GM23338 (cell line): Measurements from ENCODE around the gene FXR1. TPM values are rescaled to one million over a fixed set of nuclear protein-coding genes. Genes with fewer than 3 reads are reported as not detected.

ENCODE experiments used
- ATAC-seq: fragments of 200-7000 bp; cut with Tn5 transposase; 3 replicates; pipeline ENCODE4 v1.9.1; 2020
- DNase-seq: peaks from one replicate; pipeline ENCODE4 v3.0.0-alpha.2; 2015; ENCODE audit warnings: low spot score
- H2AFZ ChIP-seq: fragments of 200-600 bp; sonication (generic); 2 replicates; pipeline ENCODE4 v1.8.0; 2016; ENCODE audit warnings: antibody characterized with exemption, mild to moderate bottlenecking, moderate library complexity
- H3F3A ChIP-seq: fragments of 200-600 bp; sonication (generic); replicated peaks from 2 replicates; pipeline ENCODE4 v1.8.0; 2017; ENCODE audit warnings: antibody characterized with exemption, mixed run types, low read depth
- H3K27ac ChIP-seq: fragments of 200-600 bp; sonication (generic); 2 replicates; pipeline ENCODE4 v1.6.1; 2016; ENCODE audit warnings: low read depth
- H3K27me3 ChIP-seq: fragments of 200-600 bp; sonication (generic); 2 replicates; pipeline ENCODE4 v1.8.0; 2016; ENCODE audit warnings: mild to moderate bottlenecking, mixed run types, moderate library complexity; ENCODE audit not compliant: insufficient read depth
- H3K36me3 ChIP-seq: fragments of 200-600 bp; sonication (generic); 2 replicates; pipeline ENCODE4 v1.8.0; 2016; ENCODE audit warnings: mild to moderate bottlenecking; ENCODE audit not compliant: insufficient read depth
- H3K4me1 ChIP-seq: fragments of 200-600 bp; sonication (generic); 2 replicates; pipeline ENCODE4 v1.8.0; 2016; ENCODE audit warnings: mild to moderate bottlenecking, moderate library complexity; ENCODE audit not compliant: insufficient read depth
- H3K4me2 ChIP-seq: fragments of 200-600 bp; sonication (generic); 2 replicates; pipeline ENCODE4 v1.7.1; 2017; ENCODE audit warnings: mixed run types
- H3K4me3 ChIP-seq: fragments of 200-600 bp; sonication (generic); 2 replicates; pipeline ENCODE4 v1.6.1; 2016; ENCODE audit warnings: mixed run types
- H3K79me2 ChIP-seq: fragments of 200-600 bp; sonication (generic); replicated peaks from 2 replicates; pipeline ENCODE4 v1.8.0; 2017; ENCODE audit warnings: mild to moderate bottlenecking; ENCODE audit not compliant: insufficient read depth
- H3K9me2 ChIP-seq: fragments of 200-600 bp; sonication (generic); 2 replicates; pipeline ENCODE4 v1.8.0; 2017; ENCODE audit not compliant: insufficient read depth
- H4K20me1 ChIP-seq: fragments of 200-600 bp; sonication (generic); replicated peaks from 2 replicates; pipeline ENCODE4 v1.8.0; 2017; ENCODE audit warnings: mild to moderate bottlenecking; ENCODE audit not compliant: insufficient read depth
- H3K27ac Mint-ChIP-seq: 2 replicates; pipeline ENCODE4 v1.8.0; 2020; ENCODE audit warnings: inconsistent platforms, mild to moderate bottlenecking, moderate library complexity, mixed read lengths
- H3K27me3 Mint-ChIP-seq: 3 replicates; pipeline ENCODE4 v1.8.0; 2022; ENCODE audit warnings: low read depth, mild to moderate bottlenecking, moderate library complexity, mixed read lengths, inconsistent platforms; ENCODE audit not compliant: insufficient read depth, poor library complexity
- H3K36me3 Mint-ChIP-seq: 3 replicates; pipeline ENCODE4 v1.8.0; 2021; ENCODE audit warnings: low read depth, mild to moderate bottlenecking, inconsistent platforms, moderate library complexity, mixed read lengths
- H3K4me1 Mint-ChIP-seq: 3 replicates; pipeline ENCODE4 v1.8.0; 2020; ENCODE audit warnings: mild to moderate bottlenecking, inconsistent platforms, mixed read lengths
- H3K4me3 Mint-ChIP-seq: 3 replicates; pipeline ENCODE4 v1.8.0; 2021; ENCODE audit warnings: moderate library complexity, mild to moderate bottlenecking, inconsistent platforms, mixed read lengths
- H3K9me3 Mint-ChIP-seq: 3 replicates; pipeline ENCODE4 v1.8.0; 2020; ENCODE audit warnings: moderate library complexity, mild to moderate bottlenecking, inconsistent platforms, mixed read lengths
- CREB1 ChIP-seq: fragments of 250-450 bp; sonication (Bioruptor Pico); IDR thresholded peaks from 2 replicates; pipeline ENCODE4 v1.5.0; 2020; ENCODE audit warnings: low read depth, mild to moderate bottlenecking, moderate library complexity
- CTCF ChIP-seq, 2 experiments: fragments of 200-600 bp in 1 of 2; sonication (generic) in 1 of 2; conservative IDR thresholded peaks; 2 replicates each; pipeline versions ENCODE4 v1.5.1 to v1.6.1; 2016 to 2017; ENCODE audit warnings: antibody characterized with exemption in 2 of 2, low read depth in 2 of 2, mild to moderate bottlenecking in 2 of 2, moderate library complexity in 1 of 2
- ETS1 ChIP-seq: IDR thresholded peaks from 2 replicates; pipeline ENCODE4 v1.6.1; 2016; ENCODE audit warnings: antibody characterized with exemption
- EZH2 ChIP-seq: fragments of 200-600 bp; sonication (generic); IDR thresholded peaks from one replicate; pipeline ENCODE4 v1.8.0; 2017; ENCODE audit warnings: antibody characterized with exemption, mild to moderate bottlenecking, low read depth; ENCODE audit not compliant: unreplicated experiment
- EZH2phosphoT487 ChIP-seq: fragments of 200-600 bp; sonication (generic); IDR thresholded peaks from one replicate; pipeline ENCODE4 v1.8.1; 2018; ENCODE audit warnings: antibody characterized with exemption; ENCODE audit not compliant: unreplicated experiment
- JUNB ChIP-seq: IDR thresholded peaks from one replicate; pipeline ENCODE4 v1.6.1; 2016; ENCODE audit warnings: antibody characterized with exemption; ENCODE audit not compliant: unreplicated experiment
- NANOG ChIP-seq: IDR thresholded peaks from 2 replicates; pipeline ENCODE4 v1.6.1; 2016; ENCODE audit warnings: antibody characterized with exemption, borderline replicate concordance
- POLR2AphosphoS5 ChIP-seq: IDR thresholded peaks from 2 replicates; pipeline ENCODE4 v1.6.1; 2016; ENCODE audit warnings: antibody characterized with exemption, low read depth
- REST ChIP-seq: IDR thresholded peaks from one replicate; pipeline ENCODE4 v1.6.1; 2018; ENCODE audit warnings: antibody characterized with exemption; ENCODE audit not compliant: unreplicated experiment
- STAT1 ChIP-seq: IDR thresholded peaks from one replicate; pipeline ENCODE4 v1.6.1; 2016; ENCODE audit warnings: antibody characterized with exemption; ENCODE audit not compliant: unreplicated experiment
- ZNF114 ChIP-seq: fragments of 250-450 bp; sonication (Bioruptor Pico); IDR thresholded peaks from 2 replicates; pipeline ENCODE4 v1.5.0; 2020; ENCODE audit warnings: mild to moderate bottlenecking, moderate library complexity
- ZNF331 ChIP-seq: fragments of 250-450 bp; sonication (Bioruptor Pico); IDR thresholded peaks from 2 replicates; pipeline ENCODE4 v1.5.0; 2020; ENCODE audit warnings: low read depth, mild to moderate bottlenecking, moderate library complexity
- ZNF462 ChIP-seq: fragments of 250-450 bp; sonication (Bioruptor Pico); IDR thresholded peaks from 2 replicates; pipeline ENCODE4 v1.5.0; 2020; ENCODE audit warnings: mild to moderate bottlenecking, moderate library complexity
- polyA plus RNA-seq: library from polyadenylated mRNA; unstranded; fragments of >200 nt; fragmentation: Nextera tagmentation; extraction: Ambion mirVana; gene quantifications from 2 replicates; pipeline ENCODE4 v1.2.1, GENCODE V29; 2016
- total RNA-seq: library from RNA; depleted of rRNA; stranded (reverse); fragments of >200 nt; shearing (Covaris generic); gene quantifications from 2 replicates; pipeline ENCODE4 v1.2.3, GENCODE V29; 2014

FXR1 gene
- total and polyA plus RNA-seq, 2 experiments from 2014 or later = 136 to 228 TPM

GRCh38 chr3:180909369-180910127 is 2.9 kb upstream of the FXR1 start:
- peak overlapping the region; percentile 53; the same call in 1 of the 2 replicates for H2AFZ ChIP-seq
- Mint-ChIP-seq H3K4me3 (no peak overlapping the region), H3K4me1 (peaks cover 11% of the 10 kb centered on the region), H3K27me3 (peaks cover 8% of the 10 kb centered on the region), H3K9me3 (peaks cover 7% of the 10 kb centered on the region; the same call in 2 of the 3 replicates), H3K27ac (no peak overlapping the region), H3K36me3 (peaks cover 1% of the 10 kb centered on the region; the same call in 2 of the 3 replicates)
- H3K27me3 ChIP-seq = no peaks in the 10 kb centered on the region
- no peak overlapping the region for H3K27ac ChIP-seq
- TF ChIP-seq EZH2 (no peak), NANOG (no peak), POLR2AphosphoS5 (no peak), REST (no peak), CREB1 (no peak), ZNF462 (CRISPR knock-in tag) (no peak), ETS1 (no peak), CTCF (conservative IDR thresholded peaks at IDR 0.05; ENCODE audit: low read depth in 2 of 2) (no peak), ZNF114 (CRISPR knock-in tag) (no peak), JUNB (no peak), STAT1 (no peak), ZNF331 (CRISPR knock-in tag) (no peak), EZH2phosphoT487 (no peak)
- H3K4me3 ChIP-seq = no peak overlapping the region
- 0 out of 2 replicates have a peak, but pooled peaks cover 3% of the 10 kb centered on the region for H3F3A ChIP-seq
- no peak overlapping the region for H3K4me2 ChIP-seq
- DNase-seq = no peak
- peaks cover 12% of the 10 kb centered on the region for H3K4me1 ChIP-seq
- H4K20me1 ChIP-seq = peaks cover 4% of the 10 kb centered on the region
- no peak for ATAC-seq
- H3K9me2 ChIP-seq = no peaks in the 10 kb centered on the region
- H3K36me3 ChIP-seq = no peaks in the 10 kb centered on the region
- H3K79me2 ChIP-seq = peaks cover 21% of the 10 kb centered on the region
